Activated CD8-positive, alpha-beta memory T cell treated with anti-CD3 and anti-CD28 coated beads for 24 hours (primary cell): ENCODE measurements around the gene ESRP2.

Experiments used
- DNase-seq: peaks from one replicate; pipeline ENCODE4 v3.0.0-alpha.2; 2020

Gene ESRP2

GRCh38 chr16:68214726-68215125 is 21.2 kb downstream of the ESRP2 start:
- no peak for DNase-seq

GRCh38 chr16:68206245-68206644 is 29.7 kb downstream of the ESRP2 start:
- DNase-seq = no peak

- no peak for DNase-seq
Observed at GRCh38 chr16:68202091-68202519, 33.8 kb downstream of the ESRP2 start.

- no peak for DNase-seq
Observed at GRCh38 chr16:68200088-68200783, 35.7 kb downstream of the ESRP2 start.

- DNase-seq = no peak
Observed at GRCh38 chr16:68197250-68197649, 38.7 kb downstream of the ESRP2 start.

GRCh38 chr16:68194251-68194650 is 41.7 kb downstream of the ESRP2 start:
- no peak for DNase-seq

GRCh38 chr16:68190736-68191510 is 45.0 kb downstream of the ESRP2 start:
- no peak for DNase-seq

GRCh38 chr16:68190081-68190480 is 45.8 kb downstream of the ESRP2 start:
- no peak for DNase-seq

- DNase-seq = no peak
Observed at GRCh38 chr16:68188170-68188569, 47.8 kb downstream of the ESRP2 start.

- no peak for DNase-seq
Observed at GRCh38 chr16:68187505-68187904, 48.4 kb downstream of the ESRP2 start.

- no peak for DNase-seq
Observed at GRCh38 chr16:68186877-68187276, 49.0 kb downstream of the ESRP2 start.

GRCh38 chr16:68183046-68183445 is 52.9 kb downstream of the ESRP2 start:
- DNase-seq = no peak

- no peak for DNase-seq
Observed at GRCh38 chr16:68179855-68180254, 56.1 kb downstream of the ESRP2 start.

- no peak for DNase-seq
Observed at GRCh38 chr16:68179196-68179795, 56.6 kb downstream of the ESRP2 start.
